ENCODE measurements around the gene NTN3.
"Not testable (repeated sequence)": the region's sequence is repeated elsewhere in the genome, so short reads cannot be mapped to it uniquely, and the experiment has no call there.

Gene NTN3

DNA sequence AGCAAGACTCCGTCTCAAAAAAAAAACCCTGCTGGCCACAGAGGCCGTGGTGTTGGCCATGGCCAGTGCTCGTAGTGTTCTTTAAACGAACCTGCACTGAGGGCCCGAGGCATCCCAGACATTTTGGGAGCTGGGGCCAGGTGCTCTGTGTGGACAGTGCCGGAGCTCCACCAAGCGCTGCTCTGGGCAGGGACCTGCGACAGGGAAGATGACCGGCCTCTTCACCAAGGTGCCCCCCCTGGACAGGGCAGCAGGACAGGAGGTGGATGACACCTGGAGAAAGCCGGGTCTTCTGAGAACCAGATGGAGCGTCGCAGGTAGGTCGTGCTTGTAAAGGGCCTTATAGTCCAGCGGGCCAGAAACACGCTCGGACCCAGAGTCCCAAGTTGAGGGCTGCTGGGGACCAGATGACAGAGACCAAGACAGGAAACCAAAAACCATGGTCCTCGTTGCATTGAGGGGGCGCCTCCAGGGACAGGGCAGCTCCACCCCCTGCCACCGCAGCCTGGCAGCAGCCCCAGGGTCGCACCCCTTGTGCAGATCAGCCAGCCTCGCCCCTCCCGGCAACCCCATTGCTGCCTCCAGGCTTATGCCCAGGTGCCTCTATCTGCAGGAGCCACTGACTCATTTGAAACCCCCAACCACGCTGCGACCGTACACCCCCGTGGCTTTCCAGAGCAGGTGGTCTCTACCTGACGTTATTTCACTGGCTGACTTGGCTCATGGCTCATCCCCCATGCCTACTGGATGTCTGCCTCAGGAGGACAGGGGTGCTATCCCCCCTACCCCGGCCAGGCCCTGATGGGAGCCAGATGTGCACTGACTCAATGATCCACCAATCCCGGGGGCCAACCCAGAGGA, 4.2 kb upstream of the NTN3 start:
- DNase-seq, result no peak

- peak; percentile 39 for DNase-seq
These were observed 3.4 kb upstream of the NTN3 start for GRCh38 chr16:2467528-2468232.

GRCh38 chr16:2468233-2468724, 2.8 kb upstream of the NTN3 start:
- DNase-seq, result no peak

DNA sequence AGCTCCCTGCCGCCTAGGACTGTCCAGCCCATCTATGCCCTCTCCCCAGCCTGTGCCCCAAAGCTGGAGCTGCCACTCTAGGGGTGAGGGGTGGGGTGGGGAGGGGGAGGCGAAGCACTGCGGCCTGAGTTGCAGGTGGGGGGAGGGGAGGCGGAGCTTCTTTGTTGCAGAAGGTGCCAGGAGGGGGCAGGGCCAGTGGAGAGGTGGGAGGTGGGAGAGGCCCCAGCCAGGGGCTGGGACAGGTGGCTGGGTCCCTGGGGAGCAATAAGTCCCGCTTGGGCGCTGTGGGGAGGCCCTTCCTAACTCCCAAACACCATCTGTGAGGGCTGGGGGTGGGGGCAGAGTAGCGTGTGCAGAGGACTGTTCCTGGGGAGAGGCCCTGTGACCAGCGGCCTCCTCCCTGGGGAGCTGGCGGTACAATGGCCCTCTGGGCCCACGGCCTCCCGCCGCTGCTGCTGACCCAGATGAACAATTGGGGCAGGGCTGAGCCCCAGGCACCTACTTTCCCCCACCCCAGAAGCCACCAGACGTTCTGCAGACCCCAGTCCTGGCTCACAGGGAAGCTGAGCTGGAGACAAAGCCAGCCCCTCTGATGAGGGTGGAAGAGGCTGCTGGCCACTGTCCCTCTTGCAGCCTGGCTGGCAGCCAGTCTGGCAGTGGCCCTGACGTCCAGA, 2.2 kb upstream of the NTN3 start:
- no peak for DNase-seq

DNA sequence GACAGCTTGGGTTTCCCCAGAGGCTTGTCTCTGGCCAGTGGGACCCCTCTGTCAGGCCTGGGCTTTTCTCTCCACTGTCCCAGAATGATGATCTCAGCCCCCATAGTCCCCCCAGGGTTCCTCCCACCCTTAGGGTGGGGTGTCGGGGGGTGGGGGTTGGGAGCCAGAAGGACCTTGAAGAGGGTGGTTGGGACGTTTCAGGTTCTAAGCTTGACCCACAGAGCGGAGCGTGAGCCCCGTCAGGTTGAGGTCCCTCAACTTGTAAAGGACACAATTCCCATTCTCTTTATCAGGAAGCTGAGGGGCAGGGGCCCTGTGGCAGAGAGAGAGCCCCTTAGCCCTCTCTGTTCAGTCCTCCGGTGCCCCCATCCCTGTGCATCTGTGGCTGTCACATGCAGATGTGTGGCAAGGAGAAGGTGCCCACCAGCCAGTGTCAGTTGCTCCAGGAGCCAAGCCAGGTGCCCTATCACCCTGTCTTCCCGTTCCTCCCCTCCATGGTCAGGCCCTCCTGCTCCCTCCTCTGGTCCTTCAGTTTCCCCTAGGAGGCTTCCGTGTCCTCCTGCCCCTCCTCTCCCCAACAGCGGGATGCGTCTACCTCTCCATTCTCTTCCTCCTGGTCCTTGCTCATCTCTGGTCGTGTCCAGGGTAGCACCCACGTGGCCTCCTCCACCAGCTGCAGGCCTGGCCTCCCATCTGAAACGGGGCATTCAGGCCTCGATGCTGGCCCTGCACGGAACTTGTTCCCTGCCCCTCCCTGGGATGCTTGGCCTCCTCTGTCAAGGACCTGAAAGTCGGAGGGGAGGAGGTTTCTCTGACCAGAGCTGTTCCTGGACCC, 1.5 kb upstream of the NTN3 start:
- no peak for DNase-seq

GRCh38 chr16:2470234-2470601, 879 bp upstream of the NTN3 start:
- DNase-seq, result no peak

DNA sequence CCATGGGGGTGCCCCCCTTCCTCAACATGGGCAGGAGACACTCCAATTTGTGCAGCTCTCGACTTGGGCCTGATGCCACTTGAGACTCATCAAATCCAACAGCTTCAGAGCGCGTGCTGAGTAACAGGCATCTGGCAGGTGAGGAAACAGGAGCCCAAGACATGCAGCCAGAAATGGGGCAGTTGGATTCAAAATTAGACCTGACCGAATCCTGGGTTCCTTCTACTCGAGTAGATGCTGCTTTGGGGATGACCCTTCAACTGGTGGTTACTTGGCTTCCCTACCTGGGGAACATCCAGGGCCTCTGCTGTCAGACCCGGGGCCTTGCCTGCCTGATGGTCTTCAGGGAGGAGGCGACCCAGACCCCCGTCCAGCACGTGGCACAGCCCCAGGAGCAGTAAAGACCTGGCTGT, 488 bp upstream of the NTN3 start:
- DNase-seq, result no peak

GRCh38 chr16:2471653-2472487, 773 bp downstream of the NTN3 start:
- no peak for DNase-seq

DNA sequence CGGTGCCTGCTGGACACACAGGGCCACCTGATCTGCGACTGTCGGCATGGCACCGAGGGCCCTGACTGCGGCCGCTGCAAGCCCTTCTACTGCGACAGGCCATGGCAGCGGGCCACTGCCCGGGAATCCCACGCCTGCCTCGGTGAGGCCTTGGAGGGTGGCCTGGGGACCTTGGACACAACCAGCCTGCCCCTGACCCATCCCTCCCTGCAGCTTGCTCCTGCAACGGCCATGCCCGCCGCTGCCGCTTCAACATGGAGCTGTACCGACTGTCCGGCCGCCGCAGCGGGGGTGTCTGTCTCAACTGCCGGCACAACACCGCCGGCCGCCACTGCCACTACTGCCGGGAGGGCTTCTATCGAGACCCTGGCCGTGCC, 1.4 kb downstream of the NTN3 start:
- no peak for DNase-seq

DNA sequence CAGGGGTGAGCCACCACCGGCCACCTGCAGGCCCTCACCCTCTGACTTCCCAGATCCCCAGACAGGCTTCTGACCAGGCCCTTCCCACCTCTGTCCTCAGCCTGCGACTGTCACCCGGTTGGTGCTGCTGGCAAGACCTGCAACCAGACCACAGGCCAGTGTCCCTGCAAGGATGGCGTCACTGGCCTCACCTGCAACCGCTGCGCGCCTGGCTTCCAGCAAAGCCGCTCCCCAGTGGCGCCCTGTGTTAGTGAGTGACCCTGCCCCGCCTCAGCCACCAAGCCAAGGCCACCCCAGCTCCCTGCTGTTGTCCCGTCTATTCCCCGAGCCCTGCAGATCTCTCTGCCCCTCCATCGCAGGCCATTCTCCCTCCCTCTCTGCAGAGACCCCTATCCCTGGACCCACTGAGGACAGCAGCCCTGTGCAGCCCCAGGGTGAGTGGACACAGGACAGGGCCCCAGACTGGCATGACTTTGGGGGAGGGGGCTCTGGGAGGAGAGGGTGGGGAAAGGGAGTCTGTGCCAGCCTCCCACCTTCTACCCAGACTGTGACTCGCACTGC, 1.9 kb downstream of the NTN3 start:
- no peak for DNase-seq

DNA sequence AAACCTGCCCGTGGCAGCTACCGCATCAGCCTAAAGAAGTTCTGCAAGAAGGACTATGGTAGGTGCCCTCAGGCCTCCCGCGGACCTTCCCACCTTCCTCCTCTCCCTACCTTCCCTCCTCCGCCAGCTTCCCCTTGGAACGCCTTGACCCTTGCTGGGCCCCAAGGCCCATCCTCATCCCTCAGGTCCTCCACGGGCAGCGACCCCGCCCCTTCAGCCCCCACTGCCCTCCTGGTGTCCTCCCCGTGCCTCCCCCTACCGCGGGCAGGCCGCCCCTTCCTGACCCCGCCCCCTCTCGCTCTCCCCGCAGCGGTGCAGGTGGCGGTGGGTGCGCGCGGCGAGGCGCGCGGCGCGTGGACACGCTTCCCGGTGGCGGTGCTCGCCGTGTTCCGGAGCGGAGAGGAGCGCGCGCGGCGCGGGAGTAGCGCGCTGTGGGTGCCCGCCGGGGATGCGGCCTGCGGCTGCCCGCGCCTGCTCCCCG, 2.4 kb downstream of the NTN3 start:
- DNase-seq, result no peak

GRCh38 chr16:2473999-2474876, 3.1 kb downstream of the NTN3 start:
- no peak for DNase-seq

GRCh38 chr16:2474877-2475412, 3.8 kb downstream of the NTN3 start, which contains the start of gene TBC1D24:
Gene TBC1D24 (plus strand): TSS chr16:2475127. CDS start chr16:2496149, 21,022 bp downstream.
- DNase-seq, result peak; percentile 32

DNA sequence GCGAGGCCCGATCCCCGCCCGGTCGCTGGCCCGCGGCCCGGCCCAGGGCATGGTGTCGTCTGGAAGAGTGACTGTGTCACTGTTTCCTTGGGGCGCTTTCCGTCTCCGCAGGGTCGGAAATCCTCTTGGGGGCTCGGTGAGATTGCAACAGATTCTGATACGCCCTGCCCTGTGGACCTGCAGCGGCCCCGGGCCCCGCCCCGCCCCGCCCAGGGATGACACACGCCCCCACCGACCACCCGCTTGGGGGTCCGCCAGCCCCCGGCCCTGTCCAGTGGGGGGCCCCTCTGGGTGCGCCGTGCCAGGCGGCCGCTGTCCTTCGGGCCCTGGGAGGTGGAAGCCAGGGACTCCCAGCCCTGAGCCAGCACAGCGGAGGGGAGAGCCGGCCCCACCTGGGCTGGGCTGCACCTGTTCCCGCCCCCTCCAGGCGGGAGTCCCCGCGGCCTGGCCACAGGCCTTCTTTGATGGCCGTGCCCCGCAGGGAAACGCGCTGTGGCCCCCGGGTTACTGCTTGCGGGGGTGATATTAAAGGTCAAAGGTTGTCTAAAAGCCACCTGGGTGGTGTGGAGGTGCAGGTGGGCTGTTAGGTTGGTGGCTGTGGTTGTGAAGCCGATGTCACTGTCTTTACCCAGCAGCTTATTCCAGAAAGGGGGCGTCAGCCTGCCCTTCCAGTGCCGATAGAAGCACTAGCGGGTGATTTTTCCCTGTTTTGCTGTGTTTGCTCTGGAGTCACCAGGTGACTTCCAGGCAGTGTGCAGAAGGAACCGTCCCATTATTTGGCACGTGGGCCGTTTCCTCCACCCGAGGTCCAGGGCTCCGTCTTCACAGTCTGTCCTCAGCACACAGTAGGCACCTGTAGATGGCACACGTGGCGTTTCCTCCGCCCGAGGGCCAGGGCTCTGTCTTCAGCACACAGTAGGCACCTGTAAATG, 4.6 kb downstream of the NTN3 start:
- DNase-seq, result no peak

DNA sequence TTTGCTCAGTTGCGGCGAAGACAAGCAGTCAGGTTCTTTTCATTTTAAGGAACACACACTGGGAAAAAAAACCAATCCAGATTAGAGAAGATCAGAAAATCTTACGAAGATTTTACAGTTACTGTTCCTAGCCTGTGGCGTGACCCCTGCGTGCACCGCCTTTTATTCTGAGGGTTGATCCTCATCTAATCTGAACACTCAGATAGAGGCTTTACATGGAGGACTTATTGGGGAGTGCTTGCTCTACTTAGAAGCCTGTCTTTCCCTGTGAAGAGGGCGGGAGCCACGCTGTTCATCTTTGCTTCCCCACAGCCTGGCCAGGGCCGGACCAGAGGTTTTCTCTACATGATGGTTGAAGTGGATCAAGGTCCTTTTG, 5.2 kb downstream of the NTN3 start:
- no peak for DNase-seq

DNA sequence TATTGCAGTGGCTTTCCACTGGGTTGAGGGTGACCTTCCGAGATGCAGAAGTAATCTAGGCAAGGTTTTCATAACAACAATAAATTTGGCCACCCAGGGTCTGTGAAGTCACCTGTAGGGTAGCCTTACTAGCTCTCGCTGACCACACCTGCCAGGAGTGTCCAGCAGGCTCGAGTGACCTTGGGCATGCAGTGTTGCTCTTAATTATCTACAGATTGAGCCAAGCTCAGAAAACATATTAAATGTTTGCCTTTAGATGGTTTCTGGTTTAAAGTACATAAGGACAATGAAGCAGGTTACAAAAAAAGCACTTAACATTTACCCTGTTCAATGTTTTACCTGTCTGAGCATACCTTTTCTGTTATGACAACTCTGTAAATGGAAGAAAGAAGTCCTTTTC, 5.6 kb downstream of the NTN3 start:
- DNase-seq, result no peak

DNA sequence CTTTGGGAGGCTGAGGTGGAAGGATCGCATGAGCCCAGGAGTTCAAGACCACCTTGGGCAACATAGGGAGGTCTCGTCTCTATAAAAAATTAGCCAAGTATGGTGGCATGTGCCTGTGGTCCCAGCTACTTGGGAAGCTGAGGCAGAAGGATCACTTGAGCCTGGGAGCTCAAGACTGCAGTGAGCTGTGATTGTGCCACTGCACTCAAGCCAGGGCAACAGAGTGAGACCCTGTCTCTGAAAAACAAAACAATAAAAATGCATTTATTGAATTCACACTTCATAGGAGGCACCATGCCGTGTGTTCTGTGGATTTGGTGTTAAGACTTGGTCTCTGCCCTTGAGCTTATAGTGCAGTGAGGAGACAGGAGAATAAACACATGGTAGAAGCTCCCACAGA, 6.2 kb downstream of the NTN3 start:
- no peak for DNase-seq

DNA sequence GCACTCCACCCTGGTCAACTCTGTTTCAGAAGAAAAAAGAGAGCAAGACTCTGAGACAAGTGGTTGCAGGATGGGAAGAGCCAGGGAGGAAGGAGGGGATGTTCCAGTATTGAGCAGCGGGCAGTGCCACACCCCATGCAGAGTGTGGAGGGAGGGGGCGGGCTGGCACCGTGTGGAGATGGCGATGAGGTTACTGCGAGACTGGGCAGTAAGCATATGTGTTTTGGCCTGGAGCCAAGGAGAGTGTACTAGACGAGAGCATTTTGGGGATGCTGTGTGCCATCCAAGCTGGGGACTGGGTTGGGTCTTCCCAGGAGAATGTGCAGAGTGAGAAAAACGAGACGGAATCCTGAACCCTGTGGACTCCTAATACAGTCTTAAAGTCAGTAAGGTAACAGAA, 7.2 kb downstream of the NTN3 start:
- DNase-seq, result no peak

- DNase-seq, result not testable (repeated sequence)
These were observed 8.9 kb downstream of the NTN3 start for GRCh38 chr16:2479996-2480395.
